HUES64 (cell line): ENCODE measurements around the gene FMNL2.
A peak's percentile ranks its signal among the peaks of the same experiment; 100 is the strongest.
"Not testable (repeated sequence)": the region's sequence is repeated elsewhere in the genome, so short reads cannot be mapped to it uniquely, and the experiment has no call there.

ENCODE experiments used
- H3K27ac ChIP-seq: 2 replicates; pipeline ENCODE4 v1.7.0; 2013; ENCODE audit warnings: low read depth, low read length, inconsistent platforms
- H3K27me3 ChIP-seq: 2 replicates; pipeline ENCODE4 v1.6.1; 2013; ENCODE audit warnings: mild to moderate bottlenecking, low read length; ENCODE audit not compliant: insufficient read depth
- H3K36me3 ChIP-seq: 2 replicates; pipeline ENCODE4 v1.6.1; 2013; ENCODE audit warnings: mild to moderate bottlenecking, low read length; ENCODE audit not compliant: insufficient read depth
- H3K4me1 ChIP-seq: 2 replicates; pipeline ENCODE4 v1.6.1; 2013; ENCODE audit warnings: mild to moderate bottlenecking, low read length, moderate library complexity; ENCODE audit not compliant: insufficient read depth
- H3K4me3 ChIP-seq: 2 replicates; pipeline ENCODE4 v1.5.1; 2013; ENCODE audit warnings: mild to moderate bottlenecking, low read length, moderate library complexity
- H3K9ac ChIP-seq: 2 replicates; pipeline ENCODE4 v1.6.1; 2013; ENCODE audit warnings: mild to moderate bottlenecking, low read depth, low read length
- H3K9me3 ChIP-seq: 2 replicates; pipeline ENCODE4 v1.6.1; 2013; ENCODE audit warnings: low read depth, low read length; ENCODE audit not compliant: insufficient read depth
- WGBS: fragments of 150-250, 120-280 bp; methylation state at CpG from one replicate; pipeline ENCODE4 v1.1.7; 2013; ENCODE audit warnings: missing lambda C conversion rate; 5-methylcytosine and 5-hydroxymethylcytosine counted together

The FMNL2 gene

GRCh38 chr2:152520759-152521158 lies 185.8 kb downstream of the FMNL2 start:
- no peak overlapping the region for H3K4me3 ChIP-seq
- H3K9me3 ChIP-seq, result no peaks in the 10 kb centered on the region
- peaks cover 17% of the 10 kb centered on the region for H3K4me1 ChIP-seq
- no peak overlapping the region for H3K9ac ChIP-seq
- no peak overlapping the region for H3K27ac ChIP-seq
- no peaks in the 10 kb centered on the region for H3K27me3 ChIP-seq
- 0 out of 2 replicates have a peak, but pooled peaks cover 2% of the 10 kb centered on the region for H3K36me3 ChIP-seq

DNA sequence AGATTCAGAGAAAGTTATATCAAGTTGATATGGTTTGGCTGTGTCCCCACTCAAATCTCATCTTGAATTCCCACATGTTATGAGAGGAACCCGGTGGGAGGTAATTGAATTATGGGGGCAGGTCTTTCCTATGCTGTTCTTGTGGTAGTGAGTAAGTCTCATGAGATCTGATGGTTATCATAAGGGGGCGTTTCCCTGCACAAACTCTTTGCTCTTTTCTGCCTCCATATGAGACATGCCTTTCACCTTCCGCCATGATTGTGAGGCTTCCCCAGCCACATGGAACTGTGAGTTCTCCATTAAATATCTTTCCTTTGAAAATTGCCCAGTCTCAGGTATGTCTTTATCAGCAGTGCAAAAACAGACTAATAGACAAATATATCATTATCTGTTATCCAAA lies 187.5 kb downstream of the FMNL2 start:
- H3K4me3 ChIP-seq, H3K36me3 ChIP-seq, H3K27ac ChIP-seq, H3K27me3 ChIP-seq, H3K9ac ChIP-seq, H3K9me3 ChIP-seq: not testable (repeated sequence)
- H3K4me1 ChIP-seq, result peaks cover 17% of the 10 kb centered on the region
- 96% methylated on average over 3 of the region's 3 CpGs for WGBS

DNA sequence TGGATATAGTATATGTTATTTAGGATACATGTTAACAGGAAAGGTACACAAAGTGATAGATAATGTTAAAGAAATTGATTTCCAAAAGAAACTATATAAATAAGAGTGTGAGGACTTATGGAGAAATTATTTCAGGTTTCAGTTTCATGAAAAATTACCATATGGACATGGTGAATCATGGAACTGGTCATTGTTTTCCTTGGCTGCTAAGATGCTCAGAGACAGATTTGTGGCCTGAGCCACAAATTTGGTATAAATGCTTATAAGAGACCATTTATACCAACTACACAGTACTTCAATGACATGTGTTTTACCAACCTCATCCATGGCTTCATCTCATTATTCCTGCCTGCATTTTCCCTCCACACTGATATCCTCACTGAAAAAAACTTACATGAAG lies 188.1 kb downstream of the FMNL2 start:
- Histone ChIP-seq H3K27ac (no peak overlapping the region), H3K36me3 (0 out of 2 replicates have a peak, but pooled peaks cover 2% of the 10 kb centered on the region), H3K9ac (no peak overlapping the region), H3K4me1 (peaks cover 15% of the 10 kb centered on the region), H3K27me3 (no peaks in the 10 kb centered on the region), H3K4me3 (no peak overlapping the region), H3K9me3 (no peaks in the 10 kb centered on the region)

- 89% methylated on average over 5 of the region's 6 CpGs for WGBS
- no peaks in the 10 kb centered on the region for H3K9me3 ChIP-seq
- H3K36me3 ChIP-seq, result 0 out of 2 replicates have a peak, but pooled peaks cover 2% of the 10 kb centered on the region
- peaks cover 22% of the 10 kb centered on the region for H3K4me1 ChIP-seq
- no peaks in the 10 kb centered on the region for H3K27me3 ChIP-seq
- H3K9ac ChIP-seq, result no peak overlapping the region
- no peak overlapping the region for H3K27ac ChIP-seq
- H3K4me3 ChIP-seq, result no peak overlapping the region
These were observed 190.4 kb downstream of the FMNL2 start for GRCh38 chr2:152525277-152525838.

DNA sequence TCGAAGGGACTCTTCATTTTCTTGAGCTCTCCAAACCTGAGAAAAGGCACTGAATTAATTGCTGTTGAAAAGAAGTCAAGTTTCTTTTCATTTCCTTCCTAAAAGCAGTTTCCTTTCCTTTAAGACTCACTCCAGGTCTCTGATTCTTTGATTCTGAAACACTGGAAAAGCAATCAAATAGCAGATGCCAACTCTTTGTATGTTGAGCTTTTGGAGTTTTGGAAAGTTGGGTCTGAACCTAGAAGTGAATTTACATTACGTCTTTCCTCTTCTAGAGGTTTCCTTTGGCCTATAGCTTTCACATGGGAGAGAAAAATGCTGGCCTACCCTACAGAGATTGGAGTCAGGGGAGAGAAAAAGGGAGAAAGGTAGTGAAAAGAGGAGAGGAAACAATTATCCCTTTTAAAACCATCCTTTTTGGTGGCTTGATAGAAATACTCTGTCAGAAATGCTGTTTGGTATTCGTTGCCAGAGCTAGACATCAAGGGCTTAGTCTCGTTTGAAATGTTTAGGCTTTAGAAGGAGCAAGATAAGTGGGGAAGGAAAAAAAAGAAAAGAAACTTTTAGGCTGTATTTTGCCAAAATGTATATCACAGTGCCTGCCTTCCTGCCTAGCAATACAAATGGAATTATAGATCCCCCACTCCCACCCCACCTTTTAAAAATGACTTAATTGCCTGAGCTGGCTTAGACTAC lies 194.6 kb downstream of the FMNL2 start:
- H3K36me3 ChIP-seq, result no peaks in the 10 kb centered on the region
- peaks cover 24% of the 10 kb centered on the region for H3K4me1 ChIP-seq
- H3K4me3 ChIP-seq, result no peak overlapping the region
- no peaks in the 10 kb centered on the region for H3K27me3 ChIP-seq
- no peak overlapping the region for H3K9ac ChIP-seq
- no peaks in the 10 kb centered on the region for H3K9me3 ChIP-seq
- H3K27ac ChIP-seq, result no peak overlapping the region
- 89% methylated on average over 4 of the region's 4 CpGs for WGBS

- Histone ChIP-seq H3K36me3 (no peaks in the 10 kb centered on the region), H3K4me1 (peaks cover 24% of the 10 kb centered on the region), H3K9me3 (no peaks in the 10 kb centered on the region), H3K27ac (no peak overlapping the region), H3K27me3 (no peaks in the 10 kb centered on the region), H3K9ac (no peak overlapping the region), H3K4me3 (no peak overlapping the region)
- 98% methylated on average over 3 of the region's 3 CpGs for WGBS
These were observed 197.3 kb downstream of the FMNL2 start for GRCh38 chr2:152532241-152532640.

DNA sequence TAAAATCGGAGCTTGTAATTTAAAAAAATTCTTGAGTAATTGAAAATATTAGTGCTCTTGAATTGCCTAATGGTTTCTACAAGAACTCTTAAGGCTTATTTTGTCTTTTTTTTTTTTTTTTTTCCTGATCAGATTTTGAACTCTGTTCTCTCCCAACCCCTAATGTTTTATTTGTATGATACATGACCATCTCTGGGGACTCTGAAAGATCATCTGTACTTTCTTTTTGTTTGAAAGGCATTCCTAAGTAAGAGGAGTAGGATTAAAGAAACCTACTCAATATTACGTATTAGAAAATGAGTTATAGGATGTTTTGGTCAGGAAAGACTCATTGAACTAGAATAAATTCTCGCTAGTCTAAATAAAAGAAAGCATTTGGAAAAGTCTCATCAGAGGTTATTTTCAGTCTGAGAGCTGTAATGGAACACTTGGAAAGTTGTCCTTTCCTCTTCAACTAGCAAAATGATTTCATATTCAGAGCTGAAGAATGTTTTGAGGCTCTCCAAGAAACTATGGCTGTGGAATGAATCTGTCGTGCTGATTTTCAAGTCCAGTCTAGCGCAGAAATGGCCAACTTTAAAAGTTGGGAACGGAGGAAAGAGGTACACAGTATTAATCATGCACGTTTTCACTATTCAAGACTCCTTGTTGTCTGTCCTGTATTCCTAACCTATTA lies 199.6 kb downstream of the FMNL2 start:
- H3K36me3 ChIP-seq, result no peaks in the 10 kb centered on the region
- H3K9me3 ChIP-seq, result no peaks in the 10 kb centered on the region
- H3K27me3 ChIP-seq, result no peaks in the 10 kb centered on the region
- H3K27ac ChIP-seq, result no peak overlapping the region
- no peak overlapping the region for H3K4me3 ChIP-seq
- H3K9ac ChIP-seq, result no peak overlapping the region
- peaks cover 9% of the 10 kb centered on the region for H3K4me1 ChIP-seq
- 94% methylated on average over 6 of the region's 7 CpGs for WGBS

GRCh38 chr2:152537081-152537651 lies 202.2 kb downstream of the FMNL2 start:
- WGBS, result 91% methylated on average over 9 of the region's 9 CpGs

GRCh38 chr2:152539424-152539823 lies 204.4 kb downstream of the FMNL2 start:
- no peak overlapping the region for H3K27ac ChIP-seq
- no peaks in the 10 kb centered on the region for H3K27me3 ChIP-seq
- no peak overlapping the region for H3K4me3 ChIP-seq
- 0 out of 2 replicates have a peak, but pooled peaks cover 2% of the 10 kb centered on the region for H3K36me3 ChIP-seq
- no peak overlapping the region for H3K9ac ChIP-seq
- 100% methylated on average over 2 of the region's 2 CpGs for WGBS
- H3K4me1 ChIP-seq, result peaks cover 19% of the 10 kb centered on the region
- H3K9me3 ChIP-seq, result no peaks in the 10 kb centered on the region

More at GRCh38 chr2:152537081-152537651, 202.2 kb downstream of the FMNL2 start:
- Histone ChIP-seq H3K27me3 (no peaks in the 10 kb centered on the region), H3K9me3 (no peaks in the 10 kb centered on the region), H3K4me1 (peaks cover 2% of the 10 kb centered on the region), H3K27ac (no peak overlapping the region), H3K9ac (no peak overlapping the region), H3K4me3 (no peak overlapping the region), H3K36me3 (no peaks in the 10 kb centered on the region)

DNA sequence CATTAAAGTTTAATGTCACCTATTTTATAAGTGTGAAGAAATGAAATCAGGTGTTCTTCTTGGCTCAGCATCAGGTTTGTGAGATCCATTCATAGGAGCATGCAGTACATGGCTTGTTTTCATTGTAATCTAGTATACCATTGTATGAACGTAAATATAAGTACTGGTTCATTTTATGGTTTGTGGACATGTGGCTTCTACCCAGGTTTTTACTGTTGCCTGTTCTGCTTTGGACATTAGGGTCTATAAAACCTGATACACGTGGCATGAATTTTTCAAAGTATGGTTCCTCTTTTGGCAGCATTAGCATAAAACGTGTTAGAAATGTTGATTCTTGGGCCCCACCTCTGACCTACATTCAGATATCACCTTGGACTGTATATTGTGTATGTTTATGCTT lies 206.7 kb downstream of the FMNL2 start:
- peaks cover 25% of the 10 kb centered on the region for H3K4me1 ChIP-seq
- no peaks in the 10 kb centered on the region for H3K9me3 ChIP-seq
- 94% methylated on average over 3 of the region's 3 CpGs for WGBS
- H3K9ac ChIP-seq, result no peak overlapping the region
- H3K27me3 ChIP-seq, result no peaks in the 10 kb centered on the region
- H3K36me3 ChIP-seq, result 0 out of 2 replicates have a peak, but pooled peaks cover 8% of the 10 kb centered on the region
- H3K4me3 ChIP-seq, result no peak overlapping the region
- H3K27ac ChIP-seq, result no peak overlapping the region

- Histone ChIP-seq H3K27ac (peak overlapping the region; percentile 58), H3K9ac (no peak overlapping the region), H3K9me3 (no peaks in the 10 kb centered on the region), H3K4me1 (peaks cover 25% of the 10 kb centered on the region), H3K4me3 (no peak overlapping the region), H3K36me3 (0 out of 2 replicates have a peak, but pooled peaks cover 8% of the 10 kb centered on the region), H3K27me3 (no peaks in the 10 kb centered on the region)
- 84% methylated on average over 4 of the region's 4 CpGs for WGBS
These were observed 207.5 kb downstream of the FMNL2 start for GRCh38 chr2:152542337-152542994.
